HepG2 (cell line): ENCODE results near the gene PLA2G12B. TPM values are rescaled to one million over a fixed set of nuclear protein-coding genes. Genes with fewer than 3 reads are reported as not detected.
A peak's percentile ranks its signal among the peaks of the same experiment; 100 is the strongest.

Experiments
- ATAC-seq: fragments of 200-7000 bp; cut with Tn5 transposase; 3 replicates; pipeline ENCODE4 v1.9.1; 2020; ENCODE audit warnings: mild to moderate bottlenecking, moderate library complexity
- BruUV-seq: library from RNA; stranded (reverse); fragments of 400-500 nt; replicated peaks from 2 replicates; lab custom pipeline; 2021; lab: Mats Ljungman, UMichigan
- CTCF ChIA-PET: fragments of 300-600 bp; formaldehyde crosslinking; extraction: SDS; loops from one replicate; lab custom pipeline; 2021; ENCODE audit warnings: low total read pairs, inconsistent platforms, low intra/inter-chr PET ratio; lab: Yijun Ruan, JAX
- POLR2A ChIA-PET: fragments of 350-600 bp; sonication (Branson Sonifier 250); formaldehyde crosslinking; loops from one replicate; lab custom pipeline; 2020; ENCODE audit warnings: antibody characterized with exemption, inconsistent platforms; lab: Yijun Ruan, JAX
- DNase-seq: peaks from one replicate; pipeline ENCODE4 v3.0.0-alpha.2; 2015; ENCODE audit warnings: low spot score
- FAIRE-seq: peaks from 3 replicates; lab custom pipeline; 2011; peaks lifted over from hg19 to GRCh38; lab: Jason Lieb, UNC
- H2AFZ ChIP-seq: one replicate; pipeline ENCODE4 v1.6.1; 2011; ENCODE audit warnings: low read length, inconsistent platforms
- H3K27ac ChIP-seq: fragments of 300-600 bp; 3 replicates; pipeline ENCODE4 v1.8.0; 2011; ENCODE audit warnings: mixed run types, mild to moderate bottlenecking, mixed read lengths, low read length, inconsistent platforms; ENCODE audit not compliant: insufficient read depth; ENCODE audit errors: extremely low read length
- H3K27me3 ChIP-seq, 2 experiments: fragments of 200-600 bp in 1 of 2; 2 replicates in 1 of 2; 3 replicates in 1 of 2; pipeline versions ENCODE4 v1.6.0 to v1.8.0; 2011; ENCODE audit warnings: low read length in 2 of 2, mild to moderate bottlenecking in 2 of 2, moderate library complexity in 2 of 2, inconsistent platforms in 1 of 2; ENCODE audit not compliant: insufficient read depth in 2 of 2, control insufficient read depth in 1 of 2
- H3K36me3 ChIP-seq, 2 experiments: fragments of 200-600 bp in 1 of 2; replicated peaks in 1 of 2; 2 replicates in 1 of 2; 3 replicates in 1 of 2; pipeline versions ENCODE4 v1.5.1 to v1.8.0; 2011; ENCODE audit warnings: low read length in 2 of 2, inconsistent platforms in 1 of 2; ENCODE audit not compliant: insufficient read depth in 2 of 2, control insufficient read depth in 1 of 2
- H3K4me1 ChIP-seq: 2 replicates; pipeline ENCODE4 v1.5.1; 2012; ENCODE audit warnings: low read length, inconsistent platforms; ENCODE audit not compliant: insufficient read depth
- H3K4me2 ChIP-seq: 2 replicates; pipeline ENCODE4 v1.6.0; 2011; ENCODE audit warnings: low read depth, low read length, inconsistent platforms
- H3K4me3 ChIP-seq, 3 experiments: fragments of 200-600 bp in 1 of 3; sonication (generic), shearing (Covaris generic) in 1 of 3; replicated peaks in 1 of 3; 2 replicates each; pipeline ENCODE4 v1.5.1; 2011 to 2016; ENCODE audit warnings: low read length in 3 of 3, inconsistent platforms in 2 of 3, low read depth in 2 of 3, mild to moderate bottlenecking in 2 of 3, control low read depth in 1 of 3, mixed read lengths in 1 of 3; ENCODE audit not compliant: insufficient read depth in 1 of 3
- H3K79me2 ChIP-seq: one replicate; pipeline ENCODE4 v1.6.1; 2011; ENCODE audit warnings: low read length, inconsistent platforms; ENCODE audit not compliant: insufficient read depth
- H3K9ac ChIP-seq: 2 replicates; pipeline ENCODE4 v1.6.0; 2011; ENCODE audit warnings: mild to moderate bottlenecking, low read depth, low read length, inconsistent platforms; ENCODE audit not compliant: insufficient read depth
- H3K9me3 ChIP-seq: 2 replicates; pipeline ENCODE4 v1.5.1; 2012; ENCODE audit warnings: mild to moderate bottlenecking, low read length
- H4K20me1 ChIP-seq: 2 replicates; pipeline ENCODE4 v1.6.0; 2011; ENCODE audit warnings: inconsistent platforms, mild to moderate bottlenecking, low read length, moderate library complexity; ENCODE audit not compliant: insufficient read depth
- ASH2L ChIP-seq: fragments of 300-600, 200-600 bp; sonication (generic); IDR thresholded peaks from 2 replicates; pipeline ENCODE4 v1.7.0; 2017; ENCODE audit warnings: low read depth, mild to moderate bottlenecking, moderate library complexity, mixed read lengths, low read length; ENCODE audit not compliant: insufficient read length
- GMEB1 ChIP-seq: sonication (generic); formaldehyde crosslinking; IDR thresholded peaks from 2 replicates; pipeline ENCODE4 v1.5.1; 2020; ENCODE audit warnings: missing genetic modification reagents, mild to moderate bottlenecking, borderline replicate concordance
- KDM5A ChIP-seq: fragments of 200-600 bp; sonication (generic); IDR thresholded peaks from 2 replicates; pipeline ENCODE4 v1.7.0; 2018; ENCODE audit warnings: antibody characterized with exemption, mild to moderate bottlenecking, low read length, borderline replicate concordance
- MBD4 ChIP-seq: IDR thresholded peaks from 2 replicates; pipeline ENCODE4 v1.6.1; 2012; ENCODE audit warnings: low read length, inconsistent platforms, borderline replicate concordance
- ZNF235 ChIP-seq: sonication (generic); formaldehyde crosslinking; IDR thresholded peaks from 2 replicates; pipeline ENCODE4 v1.8.1; 2023; ENCODE audit warnings: mild to moderate bottlenecking, missing genetic modification reagents, borderline replicate concordance
- ZNF430 ChIP-seq: sonication (generic); formaldehyde crosslinking; IDR thresholded peaks from 2 replicates; pipeline ENCODE4 v1.9.0; 2021; ENCODE audit warnings: mild to moderate bottlenecking, missing genetic modification reagents
- ZNF558 ChIP-seq: sonication (generic); formaldehyde crosslinking; IDR thresholded peaks from 2 replicates; pipeline ENCODE4 v1.9.0; 2022; ENCODE audit warnings: mild to moderate bottlenecking, missing genetic modification reagents, borderline replicate concordance
- WGBS: methylation state at CpG from one replicate; pipeline ENCODE4 v1.1.6; 2017; ENCODE audit warnings: low lambda C conversion rate; 5-methylcytosine and 5-hydroxymethylcytosine counted together
- in situ Hi-C: cut with HindIII; loops from 2 replicates; pipeline ENCODE4 v1.10.0; 2017; ENCODE audit warnings: low pct_unique_long_range_greater_than_20kb; ENCODE audit not compliant: extremely low pct_ligation_motif_present
- intact Hi-C: fragments of 100-400 bp; cut with micrococcal nuclease; formaldehyde crosslinking; loops from one replicate; pipeline ENCODE4 v1.10.0; 2022; ENCODE audit not compliant: unreplicated experiment
- polyA plus RNA-seq, 8 experiments: library from polyadenylated mRNA; depleted of rRNA in 3 of 8; stranded (reverse) in 7 of 8; unstranded in 1 of 8; fragments of >200 nt; fragmentation: Illumina TruSeq in 4 of 8; extraction: Trizol in 4 of 8; gene quantifications; 2 replicates each; pipeline versions ENCODE4 v1.2.1 to v1.2.3, GENCODE V29; 2011 to 2016; ENCODE audit warnings: low read depth in 4 of 8, missing spikeins in 1 of 8, mixed read lengths in 1 of 8; ENCODE audit not compliant: insufficient read depth in 1 of 8
- total RNA-seq, 5 experiments: library from RNA; depleted of rRNA; stranded (reverse); fragments of >200 nt; fragmentation: Illumina TruSeq; extraction: Trizol; gene quantifications; 2 replicates each; pipeline ENCODE4 v1.2.3, GENCODE V29; 2016; ENCODE audit warnings: low read depth in 1 of 5
- TF ChIP-seq, protein P1 (sequence below): IDR thresholded peaks from 2 replicates; pipeline ENCODE4 v1.6.1; 2016; ENCODE audit warnings: mild to moderate bottlenecking

Gene PLA2G12B
- total and polyA plus RNA-seq, 2 of the 13 experiments (the other 11 are each of a cell fraction or from before 2014, with no cell fraction given), result 7.7 to 38.0 TPM

DNA sequence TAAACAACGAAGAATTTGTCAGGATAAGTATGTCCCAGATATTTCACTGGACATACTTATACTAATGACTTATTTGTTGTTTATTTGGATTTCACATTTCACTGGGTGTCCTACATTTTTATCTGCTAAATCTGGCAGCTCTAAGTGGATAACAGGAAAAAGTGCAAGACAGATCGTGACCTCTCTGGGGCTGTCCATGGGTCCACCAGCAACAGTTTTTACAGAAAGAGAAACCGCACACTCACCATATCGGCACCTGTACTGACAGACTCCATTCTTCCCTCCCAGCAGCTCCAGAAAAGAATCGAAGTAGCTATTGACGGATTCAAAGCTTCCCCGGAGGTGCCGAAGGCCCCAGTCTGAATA lies 393 bp downstream of the PLA2G12B start:
- POLR2A ChIA-PET, result interaction anchor here (0.8 to 1.9 kb wide), 10 partner anchors 8 to 738 kb away, joined by 3 to 6 read pairs (median 4); partner anchors contain the start of genes ASCC1 and MCU
- Histone ChIP-seq H3K27ac (peak overlapping the region; percentile 73), H3K4me1 (peaks cover 36% of the 10 kb centered on the region), H3K27me3 (no peaks in the 10 kb centered on the region), H3K36me3 (no peaks in the 10 kb centered on the region), H2AFZ (peak overlapping the region; percentile 60), H3K4me2 (peak overlapping the region; percentile 91)
- CTCF ChIA-PET, result no interaction called here
- TF ChIP-seq ZNF430 (CRISPR knock-in tag) (0 out of 2 replicates have a peak, but pooled peaks have one; percentile 20), ASH2L (peak; percentile 26), ZNF235 (CRISPR knock-in tag) (peak; percentile 41; the same call in 1 of the 2 replicates), KDM5A (0 out of 2 replicates have a peak, but pooled peaks have one; percentile 14), ZNF558 (CRISPR knock-in tag) (0 out of 2 replicates have a peak, but pooled peaks have one; percentile 6), MBD4 (no peak), GMEB1 (CRISPR knock-in tag) (no peak)
- TF ChIP-seq, protein P1, sequence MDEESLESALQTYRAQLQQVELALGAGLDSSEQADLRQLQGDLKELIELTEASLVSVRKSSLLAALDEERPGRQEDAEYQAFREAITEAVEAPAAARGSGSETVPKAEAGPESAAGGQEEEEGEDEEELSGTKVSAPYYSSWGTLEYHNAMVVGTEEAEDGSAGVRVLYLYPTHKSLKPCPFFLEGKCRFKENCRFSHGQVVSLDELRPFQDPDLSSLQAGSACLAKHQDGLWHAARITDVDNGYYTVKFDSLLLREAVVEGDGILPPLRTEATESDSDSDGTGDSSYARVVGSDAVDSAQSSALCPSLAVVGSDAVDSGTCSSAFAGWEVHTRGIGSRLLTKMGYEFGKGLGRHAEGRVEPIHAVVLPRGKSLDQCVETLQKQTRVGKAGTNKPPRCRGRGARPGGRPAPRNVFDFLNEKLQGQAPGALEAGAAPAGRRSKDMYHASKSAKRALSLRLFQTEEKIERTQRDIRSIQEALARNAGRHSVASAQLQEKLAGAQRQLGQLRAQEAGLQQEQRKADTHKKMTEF (CRISPR knock-in tag), result 0 out of 2 replicates have a peak, but pooled peaks have one; percentile 14
- TF ChIP-seq, all 625 proteins: peak for 6
- in situ Hi-C loops (no loop called here), intact Hi-C loops (no loop called here)
- Histone ChIP-seq H3K9ac (peak overlapping the region; percentile 63), H3K79me2 (peaks cover 12% of the 10 kb centered on the region), H3K4me3 (peak overlapping the region; percentile 67 to 73 (median 70)), H4K20me1 (no peaks in the 10 kb centered on the region), H3K9me3 (no peaks in the 10 kb centered on the region)
- ATAC-seq, result no peak
- BruUV-seq, result TSS peak; percentile 84
- WGBS, result 1% methylated on average over 7 of the region's 8 CpGs
- no peak for FAIRE-seq
- DNase-seq, result peak; percentile 5
